ENCODE measurements around the gene TEAD1.

DNA sequence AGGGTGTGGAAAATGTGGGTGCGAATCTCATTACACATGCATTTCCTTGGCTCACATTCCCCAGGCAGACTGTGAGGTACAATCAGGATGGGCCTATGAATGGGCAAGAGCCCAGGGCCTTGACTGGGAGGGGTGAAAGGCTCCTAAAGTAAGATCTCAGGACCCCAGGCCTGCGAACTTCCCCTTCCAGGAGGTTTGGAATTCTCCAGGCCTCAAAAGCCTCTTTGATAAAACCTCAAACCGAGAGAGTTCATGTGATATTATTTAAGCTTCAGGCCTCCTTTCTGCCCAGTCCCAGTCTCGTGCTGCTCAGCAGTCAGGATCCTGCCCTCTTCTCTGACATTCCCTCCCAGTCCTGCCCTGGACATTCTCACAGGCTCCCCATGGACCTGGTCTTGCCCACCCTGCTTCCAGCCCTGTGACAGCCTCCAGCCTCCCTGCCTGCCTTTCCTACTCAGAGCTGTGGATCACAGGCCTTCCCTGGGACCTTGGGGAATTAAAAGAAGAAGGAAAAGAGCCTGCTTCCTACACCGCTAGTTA is 37.3 kb upstream of the TEAD1 start:
- TF ChIP-seq, protein P1, sequence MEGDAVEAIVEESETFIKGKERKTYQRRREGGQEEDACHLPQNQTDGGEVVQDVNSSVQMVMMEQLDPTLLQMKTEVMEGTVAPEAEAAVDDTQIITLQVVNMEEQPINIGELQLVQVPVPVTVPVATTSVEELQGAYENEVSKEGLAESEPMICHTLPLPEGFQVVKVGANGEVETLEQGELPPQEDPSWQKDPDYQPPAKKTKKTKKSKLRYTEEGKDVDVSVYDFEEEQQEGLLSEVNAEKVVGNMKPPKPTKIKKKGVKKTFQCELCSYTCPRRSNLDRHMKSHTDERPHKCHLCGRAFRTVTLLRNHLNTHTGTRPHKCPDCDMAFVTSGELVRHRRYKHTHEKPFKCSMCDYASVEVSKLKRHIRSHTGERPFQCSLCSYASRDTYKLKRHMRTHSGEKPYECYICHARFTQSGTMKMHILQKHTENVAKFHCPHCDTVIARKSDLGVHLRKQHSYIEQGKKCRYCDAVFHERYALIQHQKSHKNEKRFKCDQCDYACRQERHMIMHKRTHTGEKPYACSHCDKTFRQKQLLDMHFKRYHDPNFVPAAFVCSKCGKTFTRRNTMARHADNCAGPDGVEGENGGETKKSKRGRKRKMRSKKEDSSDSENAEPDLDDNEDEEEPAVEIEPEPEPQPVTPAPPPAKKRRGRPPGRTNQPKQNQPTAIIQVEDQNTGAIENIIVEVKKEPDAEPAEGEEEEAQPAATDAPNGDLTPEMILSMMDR (IDR thresholded peaks at IDR 0.05): no peak
- no peak for TF ChIP-seq POLR2A (IDR thresholded peaks at IDR 0.05)
